ENCODE results near the gene LZIC.
"Not testable (repeated sequence)": the region's sequence is repeated elsewhere in the genome, so short reads cannot be mapped to it uniquely, and the experiment has no call there.

The LZIC gene

DNA sequence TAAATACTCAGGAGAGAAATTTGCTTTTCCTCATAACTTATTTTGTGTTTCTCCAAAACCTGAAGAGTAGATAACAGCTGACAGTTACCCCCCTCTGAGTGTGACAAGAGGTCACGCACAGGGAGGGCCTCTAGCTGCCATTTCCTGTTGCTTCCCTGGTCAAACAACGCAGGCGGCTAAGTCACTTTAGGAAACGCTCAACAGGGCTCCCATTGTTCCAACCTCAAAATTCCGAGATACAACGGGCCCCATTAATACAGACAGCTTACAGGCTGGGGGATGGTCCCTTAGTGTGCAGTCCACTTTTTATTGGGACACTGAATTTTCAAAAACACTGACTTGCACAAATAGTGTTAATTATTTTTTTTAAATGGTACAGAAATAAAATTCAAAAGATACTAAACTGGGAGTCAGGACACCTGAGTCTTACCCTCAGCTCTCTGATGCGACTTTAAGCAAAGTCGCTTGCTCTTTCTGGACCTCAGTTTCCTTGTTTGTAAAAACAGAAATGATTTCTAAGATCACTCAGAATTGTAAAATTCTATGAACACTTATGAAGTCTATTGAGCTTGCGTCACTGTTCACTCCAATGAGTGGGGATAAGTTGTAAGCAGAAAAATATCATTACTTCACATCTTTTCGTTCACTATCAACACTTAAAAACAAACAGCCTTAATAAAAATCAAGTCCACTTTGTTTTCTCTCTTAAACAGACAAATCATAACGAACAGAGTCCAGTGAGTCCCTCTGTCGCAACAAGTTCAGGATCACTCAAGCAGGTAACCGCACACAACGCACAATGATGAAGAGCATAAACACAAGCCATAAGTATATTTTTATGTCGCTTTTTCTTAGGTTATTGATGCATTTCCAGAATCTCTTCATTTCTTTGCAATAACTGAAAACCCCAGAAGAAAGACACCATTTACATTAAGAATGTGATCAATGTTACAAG lies 13.5 kb downstream of the LZIC start:
- Histone ChIP-seq H3K4me2 (ENCODE audit: low read length) (no peak overlapping the region), H3K9me3 (replicated peaks; ENCODE audit: low read length) (no peaks in the 10 kb centered on the region), H3K9ac (ENCODE audit: low read depth, low read length) (no peak overlapping the region), H3K4me1 (ENCODE audit: control insufficient read depth, insufficient read depth, low read length) (no peaks in the 10 kb centered on the region), H3K4me3 (ENCODE audit: low read length) (no peak overlapping the region), H3K27me3 (ENCODE audit: control insufficient read depth, insufficient read depth, low read length) (no peaks in the 10 kb centered on the region), H3K36me3 (ENCODE audit: insufficient read depth, low read length) (peaks cover 12% of the 10 kb centered on the region)

DNA sequence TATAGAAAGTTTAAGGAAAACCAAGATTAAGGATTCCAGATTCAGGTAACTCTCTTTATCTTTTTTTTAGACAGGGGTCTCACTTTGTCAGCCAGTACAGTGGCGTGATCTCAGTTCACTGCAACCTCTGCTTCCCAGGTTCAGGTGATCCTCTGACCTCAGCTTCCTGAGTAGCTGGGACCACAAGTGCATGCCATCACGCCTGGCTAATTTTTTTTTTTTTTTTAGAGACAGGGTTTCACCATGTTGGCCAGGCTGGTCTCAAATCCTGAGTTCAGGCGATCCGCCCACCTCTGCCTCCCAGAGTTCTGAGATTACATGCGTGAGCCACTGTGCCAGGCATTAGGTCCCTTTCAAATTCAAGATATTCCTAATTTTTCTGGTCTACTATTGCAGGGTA lies 15.9 kb downstream of the LZIC start:
- Histone ChIP-seq H3K27me3 (ENCODE audit: control insufficient read depth, insufficient read depth, low read length) (no peaks in the 10 kb centered on the region), H3K9me3 (replicated peaks; ENCODE audit: low read length) (no peaks in the 10 kb centered on the region), H3K4me2 (ENCODE audit: low read length) (no peak overlapping the region), H3K4me3 (ENCODE audit: low read length) (no peak overlapping the region), H3K4me1 (ENCODE audit: control insufficient read depth, insufficient read depth, low read length) (no peaks in the 10 kb centered on the region), H3K36me3 (ENCODE audit: insufficient read depth, low read length) (peaks cover 12% of the 10 kb centered on the region), H3K9ac (ENCODE audit: low read depth, low read length) (no peak overlapping the region)

DNA sequence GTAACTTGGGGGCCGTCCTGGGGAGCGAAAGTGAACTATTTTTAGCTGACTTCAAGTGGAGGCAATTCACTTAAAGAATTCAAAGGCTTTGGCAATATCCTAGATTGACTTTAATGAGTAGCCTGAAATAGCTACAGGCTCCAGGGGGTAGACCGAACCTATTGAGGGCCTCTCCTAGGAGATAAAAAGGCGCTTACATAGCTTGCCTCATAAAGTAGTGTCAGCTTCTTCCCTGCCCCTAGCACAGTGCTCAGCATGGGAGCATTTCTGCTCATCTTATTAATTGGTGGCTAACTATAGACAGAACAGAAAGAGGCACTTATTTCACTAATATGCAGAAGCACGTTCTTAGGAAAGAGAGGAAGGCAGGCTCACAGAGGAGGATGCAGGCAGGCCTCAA lies 20.8 kb downstream of the LZIC start:
- H3K9ac ChIP-seq (ENCODE audit: low read depth, low read length): no peak overlapping the region

DNA sequence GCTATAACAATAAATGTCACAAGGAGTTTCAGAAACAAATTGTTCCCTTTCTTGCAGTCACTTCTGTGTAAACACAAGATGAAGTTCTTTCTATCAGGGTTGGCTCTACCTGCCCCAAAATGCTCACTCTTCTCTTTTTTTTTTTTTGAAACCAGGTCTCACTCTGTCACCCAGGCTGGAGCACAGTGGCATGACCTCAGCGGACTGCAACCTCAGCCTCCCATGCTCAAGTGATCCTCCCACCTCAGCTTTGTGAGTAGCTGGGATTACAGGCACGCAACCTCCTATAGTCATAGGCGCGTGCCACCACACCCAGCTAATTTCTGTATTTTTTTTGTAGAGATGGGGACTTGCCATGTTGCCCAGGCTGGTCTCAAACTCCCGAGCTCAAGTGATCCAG lies 22.6 kb downstream of the LZIC start:
- no peak overlapping the region for H3K4me3 ChIP-seq (ENCODE audit: low read length)
- H3K27me3 ChIP-seq (ENCODE audit: control insufficient read depth, insufficient read depth, low read length): peaks cover 15% of the 10 kb centered on the region
- no peaks in the 10 kb centered on the region for H3K4me1 ChIP-seq (ENCODE audit: control insufficient read depth, insufficient read depth, low read length)
- no peak overlapping the region for H3K4me2 ChIP-seq (ENCODE audit: low read length)
- no peak overlapping the region for H3K9ac ChIP-seq (ENCODE audit: low read depth, low read length)
- no peaks in the 10 kb centered on the region for H3K36me3 ChIP-seq (ENCODE audit: insufficient read depth, low read length)
- H3K9me3 ChIP-seq (replicated peaks; ENCODE audit: low read length): no peaks in the 10 kb centered on the region

More for the DNA sequence above, 20.8 kb downstream of the LZIC start:
- Histone ChIP-seq H3K4me1 (ENCODE audit: control insufficient read depth, insufficient read depth, low read length) (no peaks in the 10 kb centered on the region), H3K4me3 (ENCODE audit: low read length) (no peak overlapping the region), H3K9me3 (replicated peaks; ENCODE audit: low read length) (no peaks in the 10 kb centered on the region), H3K4me2 (ENCODE audit: low read length) (no peak overlapping the region), H3K36me3 (ENCODE audit: insufficient read depth, low read length) (no peaks in the 10 kb centered on the region), H3K27me3 (ENCODE audit: control insufficient read depth, insufficient read depth, low read length) (peaks cover 12% of the 10 kb centered on the region)

- peaks cover 15% of the 10 kb centered on the region for H3K27me3 ChIP-seq (ENCODE audit: control insufficient read depth, insufficient read depth, low read length)
Observed at GRCh38 chr1:9917901-9918300, 25.3 kb downstream of the LZIC start.

GRCh38 chr1:9917495-9917894 lies 25.7 kb downstream of the LZIC start:
- H3K9me3 ChIP-seq (replicated peaks; ENCODE audit: low read length); H3K9ac ChIP-seq (ENCODE audit: low read depth, low read length); H3K4me3 ChIP-seq (ENCODE audit: low read length); H3K4me2 ChIP-seq (ENCODE audit: low read length); H3K36me3 ChIP-seq (ENCODE audit: insufficient read depth, low read length); H3K4me1 ChIP-seq (ENCODE audit: control insufficient read depth, insufficient read depth, low read length): not testable (repeated sequence)
- peaks cover 15% of the 10 kb centered on the region for H3K27me3 ChIP-seq (ENCODE audit: control insufficient read depth, insufficient read depth, low read length)

More at GRCh38 chr1:9917901-9918300, 25.3 kb downstream of the LZIC start:
- Histone ChIP-seq H3K4me1 (ENCODE audit: control insufficient read depth, insufficient read depth, low read length) (no peaks in the 10 kb centered on the region), H3K9me3 (replicated peaks; ENCODE audit: low read length) (no peaks in the 10 kb centered on the region), H3K36me3 (ENCODE audit: insufficient read depth, low read length) (no peaks in the 10 kb centered on the region), H3K4me2 (ENCODE audit: low read length) (no peak overlapping the region), H3K9ac (ENCODE audit: low read depth, low read length) (no peak overlapping the region), H3K4me3 (ENCODE audit: low read length) (no peak overlapping the region)

DNA sequence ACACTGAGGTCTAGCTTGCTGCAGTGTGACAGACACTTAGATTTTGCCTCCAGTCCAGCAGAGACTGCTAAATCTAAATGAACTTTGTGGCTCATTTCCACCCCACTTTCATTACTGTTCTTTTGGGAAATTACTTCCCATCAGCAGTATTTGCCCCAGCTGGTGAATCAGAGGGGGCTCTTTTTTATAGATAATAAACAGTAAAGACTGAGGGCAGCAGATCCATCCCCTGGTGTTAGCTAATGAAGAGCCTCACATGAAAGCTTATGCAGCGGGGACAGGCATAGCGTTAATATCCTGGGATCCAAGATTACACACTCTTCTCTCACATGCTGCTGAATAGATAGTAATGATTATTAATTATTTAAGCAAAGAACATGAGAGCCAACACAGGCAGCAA lies 26.7 kb downstream of the LZIC start:
- peaks cover 15% of the 10 kb centered on the region for H3K27me3 ChIP-seq (ENCODE audit: control insufficient read depth, insufficient read depth, low read length)
- no peaks in the 10 kb centered on the region for H3K36me3 ChIP-seq (ENCODE audit: insufficient read depth, low read length)
- no peaks in the 10 kb centered on the region for H3K4me1 ChIP-seq (ENCODE audit: control insufficient read depth, insufficient read depth, low read length)
- no peaks in the 10 kb centered on the region for H3K9me3 ChIP-seq (replicated peaks; ENCODE audit: low read length)
- no peak overlapping the region for H3K4me3 ChIP-seq (ENCODE audit: low read length)
- H3K9ac ChIP-seq (ENCODE audit: low read depth, low read length): no peak overlapping the region
- no peak overlapping the region for H3K4me2 ChIP-seq (ENCODE audit: low read length)

- Histone ChIP-seq H3K9me3 (replicated peaks; ENCODE audit: low read length) (no peaks in the 10 kb centered on the region), H3K9ac (ENCODE audit: low read depth, low read length) (no peak overlapping the region), H3K36me3 (ENCODE audit: insufficient read depth, low read length) (no peaks in the 10 kb centered on the region), H3K4me3 (ENCODE audit: low read length) (no peak overlapping the region), H3K4me1 (ENCODE audit: control insufficient read depth, insufficient read depth, low read length) (peaks cover 7% of the 10 kb centered on the region), H3K4me2 (ENCODE audit: low read length) (no peak overlapping the region), H3K27me3 (ENCODE audit: control insufficient read depth, insufficient read depth, low read length) (peaks cover 15% of the 10 kb centered on the region)
Observed at GRCh38 chr1:9914610-9914937, 28.6 kb downstream of the LZIC start.

GRCh38 chr1:9912264-9912936 lies 30.8 kb downstream of the LZIC start:
- Histone ChIP-seq H3K9me3 (replicated peaks; ENCODE audit: low read length) (no peaks in the 10 kb centered on the region), H3K4me3 (ENCODE audit: low read length) (no peak overlapping the region), H3K4me1 (ENCODE audit: control insufficient read depth, insufficient read depth, low read length) (peaks cover 16% of the 10 kb centered on the region), H3K4me2 (ENCODE audit: low read length) (no peak overlapping the region), H3K27me3 (ENCODE audit: control insufficient read depth, insufficient read depth, low read length) (peaks cover 4% of the 10 kb centered on the region), H3K36me3 (ENCODE audit: insufficient read depth, low read length) (no peaks in the 10 kb centered on the region), H3K9ac (ENCODE audit: low read depth, low read length) (no peak overlapping the region)

DNA sequence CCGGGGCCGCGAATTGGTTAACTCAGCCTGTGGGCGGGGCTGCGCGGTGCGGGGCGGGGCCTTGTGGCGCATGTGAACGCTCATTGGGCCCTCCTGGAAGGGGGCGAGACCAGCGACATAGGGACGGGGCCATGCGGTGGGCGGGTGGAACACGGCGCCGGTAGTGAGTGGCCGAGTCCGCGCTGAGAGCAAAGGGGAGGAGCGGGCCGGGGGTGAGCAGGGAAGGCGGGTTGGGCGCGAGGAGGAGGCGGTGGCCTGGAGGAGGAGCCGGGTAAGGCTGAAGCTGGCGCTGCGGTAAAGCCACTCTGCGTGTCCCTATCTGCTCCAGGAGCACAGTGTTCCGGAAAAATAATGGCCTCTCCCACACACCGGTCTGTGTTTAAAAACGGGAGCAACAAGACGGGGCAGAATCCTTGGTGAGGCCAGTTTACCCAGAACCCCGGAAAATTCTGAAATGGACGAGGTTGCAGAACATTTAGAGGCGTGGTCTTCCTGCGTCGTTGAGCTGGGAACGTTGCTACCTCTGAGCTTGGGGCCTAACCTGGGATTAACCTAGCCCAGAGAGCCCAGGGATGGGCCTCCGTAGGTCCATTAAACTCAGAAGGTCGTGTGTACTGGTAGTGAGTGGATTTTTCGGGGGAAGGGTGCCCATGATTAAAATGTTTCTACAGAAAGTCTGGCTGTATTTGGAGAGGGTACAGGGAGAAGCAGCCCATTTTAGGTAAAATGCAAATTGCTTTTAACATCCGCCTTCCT lies 32.6 kb downstream of the LZIC start:
- Histone ChIP-seq H3K4me2 (ENCODE audit: low read length) (peak overlapping the region; percentile 97), H3K4me1 (ENCODE audit: control insufficient read depth, insufficient read depth, low read length) (peaks cover 16% of the 10 kb centered on the region)

DNA sequence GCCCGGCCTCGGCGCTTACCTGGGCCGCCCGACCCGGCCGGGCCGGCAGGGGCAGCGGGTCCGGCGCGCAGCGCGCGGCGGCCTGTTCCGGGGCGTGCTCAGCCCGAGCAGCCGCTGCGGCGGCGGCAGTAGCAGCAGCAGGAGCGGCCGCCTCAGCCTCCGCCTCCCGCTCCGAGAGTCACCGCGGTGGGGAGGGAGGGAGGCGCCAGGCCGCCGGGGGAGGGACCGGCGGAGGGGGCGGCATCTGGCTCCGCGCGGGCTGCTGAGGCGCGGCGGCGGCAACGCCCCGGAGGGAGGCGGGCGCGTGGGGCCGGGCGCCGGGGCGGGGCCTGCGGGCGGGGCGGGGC lies 33.1 kb downstream of the LZIC start, which contains the start of gene CTNNBIP1:
TSS of gene CTNNBIP1 (minus strand) at position 194 of the 347 bp plus-strand sequence. CDS start 38,205 bp downstream, outside the sequence.
- Histone ChIP-seq H3K27me3 (ENCODE audit: control insufficient read depth, insufficient read depth, low read length) (no peaks in the 10 kb centered on the region), H3K4me2 (ENCODE audit: low read length) (peak within 1 kb of the TSS; percentile 98), H3K9ac (ENCODE audit: low read depth, low read length) (peak within 1 kb of the TSS; percentile 84), H3K4me1 (ENCODE audit: control insufficient read depth, insufficient read depth, low read length) (peaks cover 18% of the 10 kb centered on the region), H3K4me3 (ENCODE audit: low read length) (peak within 1 kb of the TSS; percentile 80), H3K9me3 (replicated peaks; ENCODE audit: low read length) (no peaks in the 10 kb centered on the region), H3K36me3 (ENCODE audit: insufficient read depth, low read length) (no peaks in the 10 kb centered on the region)

More for the DNA sequence above, 32.6 kb downstream of the LZIC start:
- Histone ChIP-seq H3K27me3 (ENCODE audit: control insufficient read depth, insufficient read depth, low read length) (no peaks in the 10 kb centered on the region), H3K9ac (ENCODE audit: low read depth, low read length) (peak overlapping the region; percentile 83), H3K9me3 (replicated peaks; ENCODE audit: low read length) (no peaks in the 10 kb centered on the region), H3K36me3 (ENCODE audit: insufficient read depth, low read length) (no peaks in the 10 kb centered on the region), H3K4me3 (ENCODE audit: low read length) (peak overlapping the region; percentile 78)
